H9 (cell line): ENCODE measurements around the gene ATG101. TPM values are rescaled to one million over a fixed set of nuclear protein-coding genes. Genes with fewer than 3 reads are reported as not detected.

ENCODE experiments used
- DNase-seq: peaks from one replicate; pipeline ENCODE4 v3.0.0-alpha.2; 2017
- H2AFZ ChIP-seq: one replicate; pipeline ENCODE4 v1.6.1; 2013; ENCODE audit warnings: mild to moderate bottlenecking, low read length, control low read depth, moderate library complexity
- H2AK5ac ChIP-seq: 2 replicates; pipeline ENCODE4 v1.6.1; 2013; ENCODE audit warnings: low read length, control low read depth, mixed read lengths; ENCODE audit not compliant: insufficient read length
- H2BK120ac ChIP-seq: one replicate; pipeline ENCODE4 v1.6.1; 2013; ENCODE audit warnings: low read depth, mild to moderate bottlenecking, low read length, control low read depth, inconsistent platforms; ENCODE audit not compliant: poor library complexity, severe bottlenecking
- H2BK12ac ChIP-seq: 2 replicates; pipeline ENCODE4 v1.6.1; 2013; ENCODE audit warnings: low read length, control low read depth, mixed read lengths, low read depth; ENCODE audit not compliant: insufficient read length
- H2BK15ac ChIP-seq: 2 replicates; pipeline ENCODE4 v1.6.1; 2013; ENCODE audit warnings: low read depth, low read length, control low read depth
- H2BK20ac ChIP-seq: one replicate; pipeline ENCODE4 v1.6.1; 2013; ENCODE audit warnings: low read depth, mild to moderate bottlenecking, low read length, control low read depth, inconsistent platforms; ENCODE audit not compliant: poor library complexity, severe bottlenecking
- H2BK5ac ChIP-seq: 2 replicates; pipeline ENCODE4 v1.6.1; 2013; ENCODE audit warnings: low read length, control low read depth, mixed read lengths; ENCODE audit not compliant: insufficient read length
- H3K14ac ChIP-seq: 2 replicates; pipeline ENCODE4 v1.6.1; 2013; ENCODE audit warnings: low read length, control low read depth; ENCODE audit not compliant: insufficient read depth
- H3K18ac ChIP-seq: 2 replicates; pipeline ENCODE4 v1.6.1; 2013; ENCODE audit warnings: low read depth, mild to moderate bottlenecking, mixed read lengths, low read length, control low read depth; ENCODE audit not compliant: insufficient read length
- H3K23ac ChIP-seq: 2 replicates; pipeline ENCODE4 v1.6.1; 2013; ENCODE audit warnings: low read length, control low read depth, mixed read lengths, low read depth; ENCODE audit not compliant: insufficient read length
- H3K23me2 ChIP-seq: 2 replicates; pipeline ENCODE4 v1.6.1; 2013; ENCODE audit warnings: low read depth, mild to moderate bottlenecking, mixed read lengths, low read length, control low read depth; ENCODE audit not compliant: insufficient read length, poor library complexity, severe bottlenecking
- H3K27ac ChIP-seq: 2 replicates; pipeline ENCODE4 v1.5.1; 2013; ENCODE audit warnings: low read length, control low read depth, mixed read lengths, low read depth; ENCODE audit not compliant: insufficient read length
- H3K27me3 ChIP-seq: 2 replicates; pipeline ENCODE4 v1.6.1; 2013; ENCODE audit warnings: low read length, control low read depth, inconsistent platforms; ENCODE audit not compliant: insufficient read depth
- H3K4ac ChIP-seq: 2 replicates; pipeline ENCODE4 v1.6.1; 2013; ENCODE audit warnings: low read depth, mild to moderate bottlenecking, control low read depth, inconsistent platforms, low read length, moderate library complexity
- H3K4me1 ChIP-seq: 2 replicates; pipeline ENCODE4 v1.6.1; 2013; ENCODE audit warnings: low read length, control low read depth, inconsistent platforms; ENCODE audit not compliant: insufficient read depth
- H3K4me2 ChIP-seq: 2 replicates; pipeline ENCODE4 v1.6.1; 2013; ENCODE audit warnings: low read length, control low read depth, mixed read lengths; ENCODE audit not compliant: insufficient read length, insufficient read depth
- H3K56ac ChIP-seq: 2 replicates; pipeline ENCODE4 v1.6.1; 2013; ENCODE audit warnings: low read depth, mild to moderate bottlenecking, mixed read lengths, low read length, control low read depth; ENCODE audit not compliant: insufficient read length
- H3K79me1 ChIP-seq: 2 replicates; pipeline ENCODE4 v1.6.1; 2013; ENCODE audit warnings: low read depth, mild to moderate bottlenecking, moderate library complexity, low read length, control low read depth, inconsistent platforms; ENCODE audit not compliant: insufficient read depth, poor library complexity, severe bottlenecking
- H3K79me2 ChIP-seq: 2 replicates; pipeline ENCODE4 v1.6.1; 2013; ENCODE audit warnings: low read length, control low read depth, inconsistent platforms; ENCODE audit not compliant: insufficient read depth
- H3K9ac ChIP-seq: 2 replicates; pipeline ENCODE4 v1.6.1; 2013; ENCODE audit warnings: low read length, control low read depth, mixed read lengths; ENCODE audit not compliant: insufficient read length; ENCODE audit errors: extremely low read depth
- H3K9me3 ChIP-seq: one replicate; pipeline ENCODE4 v1.6.1; 2013; ENCODE audit warnings: low read depth, low read length, inconsistent platforms; ENCODE audit not compliant: control insufficient read depth
- H3T11ph ChIP-seq: one replicate; pipeline ENCODE4 v1.6.1; 2013; ENCODE audit warnings: mild to moderate bottlenecking, low read length, control low read depth, inconsistent platforms
- H4K20me1 ChIP-seq: one replicate; pipeline ENCODE4 v1.6.1; 2013; ENCODE audit not compliant: control insufficient read depth, insufficient read length, insufficient read depth
- H4K5ac ChIP-seq: 2 replicates; pipeline ENCODE4 v1.6.1; 2013; ENCODE audit warnings: low read depth, mild to moderate bottlenecking, mixed read lengths, low read length, control low read depth; ENCODE audit not compliant: insufficient read length
- H4K8ac ChIP-seq: replicated peaks from 2 replicates; pipeline ENCODE4 v1.6.1; 2013; ENCODE audit warnings: low read length, control low read depth, mixed read lengths, low read depth; ENCODE audit not compliant: insufficient read length
- H4K91ac ChIP-seq: 2 replicates; pipeline ENCODE4 v1.6.1; 2013; ENCODE audit warnings: low read depth, mild to moderate bottlenecking, moderate library complexity, mixed read lengths, low read length, control low read depth; ENCODE audit not compliant: insufficient read length
- H3K27ac Mint-ChIP-seq, 3 experiments: 2 replicates in 2 of 3; 3 replicates in 1 of 3; pipeline ENCODE4 v1.8.0; 2020 to 2021; ENCODE audit warnings: mixed read lengths in 3 of 3, mild to moderate bottlenecking in 1 of 3, moderate library complexity in 1 of 3
- H3K27me3 Mint-ChIP-seq: 2 replicates; pipeline ENCODE4 v1.8.0; 2021; ENCODE audit warnings: low read depth, mild to moderate bottlenecking, moderate library complexity, mixed read lengths
- H3K36me3 Mint-ChIP-seq, 3 experiments: 2 replicates in 2 of 3; 3 replicates in 1 of 3; pipeline ENCODE4 v1.8.0; 2020 to 2021; ENCODE audit warnings: low read depth in 3 of 3, mixed read lengths in 3 of 3; ENCODE audit not compliant: insufficient read depth in 1 of 3
- H3K4me1 Mint-ChIP-seq, 2 experiments: 2 replicates each; pipeline ENCODE4 v1.8.0; 2020; ENCODE audit warnings: mixed read lengths in 2 of 2
- H3K4me3 Mint-ChIP-seq, 2 experiments: 2 replicates in 1 of 2; 3 replicates in 1 of 2; pipeline ENCODE4 v1.8.0; 2020 to 2021; ENCODE audit warnings: mild to moderate bottlenecking in 2 of 2, mixed read lengths in 2 of 2, moderate library complexity in 1 of 2
- H3K9me3 Mint-ChIP-seq, 2 experiments: 2 replicates in 1 of 2; 3 replicates in 1 of 2; pipeline ENCODE4 v1.8.0; 2020; ENCODE audit warnings: mild to moderate bottlenecking in 2 of 2, mixed read lengths in 2 of 2, moderate library complexity in 1 of 2
- CTCF ChIP-seq: fragments of 200-600 bp; sonication (generic); conservative IDR thresholded peaks from 3 replicates; pipeline ENCODE4 v1.8.0; 2021; ENCODE audit warnings: antibody characterized with exemption, mild to moderate bottlenecking
- WGBS: extraction: QIAGEN DNeasy Blood & Tissue Kit; methylation state at CpG from one replicate; pipeline ENCODE4 v1.1.7; 2013; ENCODE audit warnings: missing lambda C conversion rate, low lambda C conversion rate, mixed read lengths; ENCODE audit not compliant: insufficient read length; ENCODE audit errors: extremely low coverage; 5-methylcytosine and 5-hydroxymethylcytosine counted together
- total RNA-seq: library from RNA; stranded (reverse); gene quantifications from 2 replicates; pipeline ENCODE4 v1.2.1, GENCODE V29; 2021

ATG101 gene
- total RNA-seq, 1 experiment from 2014 or later, result 58.3 TPM

GRCh38 chr12:52026263-52026662 lies 43.5 kb upstream of the ATG101 start:
- Histone ChIP-seq H4K91ac (no peak overlapping the region), H3T11ph (no peak overlapping the region), H3K23me2 (peaks cover 16% of the 10 kb centered on the region), H3K9me3 (no peaks in the 10 kb centered on the region), H2BK12ac (no peak overlapping the region), H3K56ac (no peak overlapping the region), H2BK15ac (no peak overlapping the region), H2BK120ac (no peak overlapping the region), H3K18ac (no peak overlapping the region), H2BK5ac (no peak overlapping the region), H4K8ac (no peak overlapping the region), H3K79me2 (no peaks in the 10 kb centered on the region), H4K5ac (no peak overlapping the region), H3K27me3 (peaks cover 5% of the 10 kb centered on the region; the same call in 1 of the 2 replicates), H3K4ac (no peak overlapping the region), H3K27ac (no peak overlapping the region), H3K14ac (no peak overlapping the region), H3K79me1 (no peaks in the 10 kb centered on the region), H2BK20ac (no peak overlapping the region), H3K4me1 (peaks cover 3% of the 10 kb centered on the region), H2AFZ (no peak overlapping the region), H2AK5ac (no peak overlapping the region), H4K20me1 (no peaks in the 10 kb centered on the region), H3K9ac (no peak overlapping the region), H3K23ac (no peak overlapping the region), H3K4me2 (no peak overlapping the region)
- no CpG with 5 or more reads among the region's 5 CpGs for WGBS
- Mint-ChIP-seq H3K9me3 (no peaks in the 10 kb centered on the region; a peak in 1 of 5 replicates), H3K27ac (no peak overlapping the region; a peak in 1 of 7 replicates), H3K36me3 (no peaks in the 10 kb centered on the region; a peak in 1 of 7 replicates), H3K4me3 (no peak overlapping the region), H3K27me3 (peaks cover 46% of the 10 kb centered on the region), H3K4me1 (peaks cover 19 to 34% of the 10 kb centered on the region in 2 experiments)
- DNase-seq, result no peak
- TF ChIP-seq CTCF, result no peak
